SK-N-SH treated with all-trans-retinoic acid at 6 μM for 48 hours (cell line): ENCODE data around the gene FNBP1L.
A peak's percentile ranks its signal among the peaks of the same experiment; 100 is the strongest.

Experiments
- ATAC-seq: fragments of 200-7000 bp; cut with Tn5 transposase; 3 replicates; pipeline ENCODE4 v1.9.1; 2020; ENCODE audit warnings: mild to moderate bottlenecking, moderate library complexity
- BACH2 ChIP-seq: fragments of 250-450 bp; sonication (Bioruptor Pico); IDR thresholded peaks from 2 replicates; pipeline ENCODE4 v1.9.0; 2021; ENCODE audit warnings: mild to moderate bottlenecking, borderline replicate concordance
- CREB5 ChIP-seq: fragments of 250-450 bp; sonication (Bioruptor Pico); IDR thresholded peaks from 2 replicates; pipeline ENCODE4 v1.5.1; 2020; ENCODE audit warnings: low read depth, mild to moderate bottlenecking, moderate library complexity
- CSRNP3 ChIP-seq: fragments of 250-450 bp; sonication (Bioruptor Pico); IDR thresholded peaks from 2 replicates; pipeline ENCODE4 v1.5.1; 2021; ENCODE audit warnings: mild to moderate bottlenecking, moderate library complexity
- ESRRG ChIP-seq: fragments of 250-450 bp; sonication (Bioruptor Pico); IDR thresholded peaks from 2 replicates; pipeline ENCODE4 v1.6.1; 2021; ENCODE audit warnings: mild to moderate bottlenecking
- GLIS3 ChIP-seq: fragments of 250-450 bp; sonication (Bioruptor Pico); IDR thresholded peaks from 2 replicates; pipeline ENCODE4 v1.5.0; 2020; ENCODE audit warnings: mild to moderate bottlenecking, moderate library complexity
- PATZ1 ChIP-seq: fragments of 250-450 bp; sonication (Bioruptor Pico); IDR thresholded peaks from 2 replicates; pipeline ENCODE4 v1.8.0; 2020; ENCODE audit warnings: mild to moderate bottlenecking, moderate library complexity, borderline replicate concordance
- POU6F1 ChIP-seq: fragments of 250-450 bp; sonication (Bioruptor Pico); IDR thresholded peaks from 2 replicates; pipeline ENCODE4 v1.8.0; 2021; ENCODE audit warnings: low read depth, mild to moderate bottlenecking, moderate library complexity, borderline replicate concordance
- PPARA ChIP-seq: fragments of 250-450 bp; sonication (Bioruptor Pico); IDR thresholded peaks from 2 replicates; pipeline ENCODE4 v1.5.0; 2020; ENCODE audit warnings: mild to moderate bottlenecking, borderline replicate concordance
- RARB ChIP-seq: fragments of 250-450 bp; sonication (Bioruptor Pico); IDR thresholded peaks from 2 replicates; pipeline ENCODE4 v1.8.0; 2021; ENCODE audit warnings: mild to moderate bottlenecking, moderate library complexity
- SNAI2 ChIP-seq: fragments of 250-450 bp; sonication (Bioruptor Pico); IDR thresholded peaks from 2 replicates; pipeline ENCODE4 v1.5.0; 2020; ENCODE audit warnings: mild to moderate bottlenecking, moderate library complexity
- TCF4 ChIP-seq: fragments of 250-450 bp; sonication (Bioruptor Pico); IDR thresholded peaks from 2 replicates; pipeline ENCODE4 v1.8.0; 2021; ENCODE audit warnings: mild to moderate bottlenecking, moderate library complexity, borderline replicate concordance
- TOX ChIP-seq: fragments of 250-450 bp; sonication (Bioruptor Pico); IDR thresholded peaks from 2 replicates; pipeline ENCODE4 v1.8.0; 2021; ENCODE audit warnings: mild to moderate bottlenecking, moderate library complexity, borderline replicate concordance
- TSHZ2 ChIP-seq: fragments of 250-450 bp; sonication (Bioruptor Pico); IDR thresholded peaks from 2 replicates; pipeline ENCODE4 v1.5.0; 2020; ENCODE audit warnings: mild to moderate bottlenecking, moderate library complexity
- ZC3H10 ChIP-seq: fragments of 250-450 bp; sonication (Bioruptor Pico); IDR thresholded peaks from 2 replicates; pipeline ENCODE4 v1.5.1; 2021; ENCODE audit warnings: mild to moderate bottlenecking, moderate library complexity
- ZFP3 ChIP-seq: fragments of 250-450 bp; sonication (Bioruptor Pico); IDR thresholded peaks from 2 replicates; pipeline ENCODE4 v1.5.0; 2020; ENCODE audit warnings: mild to moderate bottlenecking, moderate library complexity
- ZFP30 ChIP-seq: fragments of 450-650 bp; formaldehyde crosslinking; IDR thresholded peaks from 2 replicates; pipeline ENCODE4 v1.5.0; 2022; ENCODE audit warnings: mild to moderate bottlenecking, moderate library complexity
- ZNF70 ChIP-seq: fragments of 450-650 bp; formaldehyde crosslinking; IDR thresholded peaks from 2 replicates; pipeline ENCODE4 v1.5.0; 2020; ENCODE audit warnings: mild to moderate bottlenecking, moderate library complexity
- ZNF8 ChIP-seq: fragments of 450-650 bp; formaldehyde crosslinking; IDR thresholded peaks from 2 replicates; pipeline ENCODE4 v1.5.0; 2020; ENCODE audit warnings: mild to moderate bottlenecking, moderate library complexity

The FNBP1L gene

GRCh38 chr1:93559695-93560094, 111.8 kb downstream of the FNBP1L start:
- no peak for ATAC-seq
- no peak for TF ChIP-seq BACH2
- TF ChIP-seq ZC3H10: no peak
- no peak for TF ChIP-seq POU6F1
- TF ChIP-seq ESRRG (CRISPR knock-in tag): no peak
- TF ChIP-seq ZFP3 (CRISPR knock-in tag): no peak
- no peak for TF ChIP-seq CSRNP3 (CRISPR knock-in tag)

DNA sequence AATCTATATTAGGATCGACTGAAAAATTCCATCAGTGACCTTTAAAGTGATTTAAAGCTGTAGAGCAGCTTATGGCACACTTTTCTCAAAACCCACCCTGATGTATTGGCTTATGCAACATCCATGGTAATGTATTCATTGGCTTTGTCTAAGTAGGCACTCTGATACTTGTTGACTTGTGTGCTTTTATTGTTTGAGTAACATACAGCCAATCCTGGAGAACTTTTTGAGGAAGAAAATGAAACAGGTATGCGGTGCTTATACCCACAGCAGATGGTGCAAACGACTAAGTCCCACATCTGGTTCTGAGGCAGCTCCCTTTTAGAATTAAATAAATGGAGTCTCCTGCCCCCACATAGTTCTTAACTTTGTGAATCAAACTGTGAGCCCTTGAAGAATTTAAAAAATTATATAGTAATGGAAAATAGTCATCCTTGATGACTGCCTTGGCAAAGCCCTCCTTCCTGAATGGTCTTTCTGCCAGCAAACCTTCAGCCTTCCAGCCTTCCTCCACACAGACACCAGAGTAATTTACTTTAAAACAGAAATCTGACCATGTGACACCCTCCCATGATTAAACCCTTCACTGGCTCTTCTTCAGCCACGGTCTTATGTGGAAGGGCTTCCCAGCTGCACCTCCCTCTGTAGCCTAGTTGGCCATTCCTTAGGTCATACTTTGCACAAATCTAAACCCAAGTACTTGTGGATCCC, 117.7 kb downstream of the FNBP1L start:
- peak; percentile 13; the same call in 2 of the 3 replicates for ATAC-seq
- TF ChIP-seq TOX (CRISPR knock-in tag) (no peak), ZNF8 (no peak), ZFP3 (CRISPR knock-in tag) (no peak), PATZ1 (CRISPR knock-in tag) (no peak), TSHZ2 (CRISPR knock-in tag) (no peak), SNAI2 (no peak)

DNA sequence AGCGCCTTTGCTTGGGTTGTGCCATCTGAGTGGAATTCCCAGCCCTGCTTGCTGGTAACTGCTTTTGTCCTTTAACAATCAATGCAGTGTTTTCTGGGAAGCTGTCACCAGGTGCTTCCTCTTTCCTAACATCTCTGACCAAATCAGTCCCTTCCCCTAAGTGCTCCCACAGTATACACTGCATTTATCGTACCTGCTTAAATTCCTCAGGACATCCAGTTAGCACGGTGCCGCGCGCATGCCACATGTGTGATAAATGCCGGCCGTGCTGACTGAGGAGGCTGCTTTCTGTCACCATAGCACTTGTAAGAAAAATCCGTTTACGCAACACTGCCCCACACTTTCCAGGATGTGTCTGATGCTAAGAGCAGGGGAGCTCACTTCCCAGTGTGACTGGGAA, 118.3 kb downstream of the FNBP1L start:
- TF ChIP-seq ZFP30 (CRISPR knock-in tag) (no peak), BACH2 (no peak), PPARA (CRISPR knock-in tag) (no peak), TCF4 (CRISPR knock-in tag) (no peak)
- no peak for ATAC-seq

- ATAC-seq: peak; percentile 90
- TF ChIP-seq ZFP30 (CRISPR knock-in tag) (no peak), ZFP3 (CRISPR knock-in tag) (peak; percentile 35; the same call in 1 of the 2 replicates), GLIS3 (CRISPR knock-in tag) (no peak), TOX (CRISPR knock-in tag) (no peak)
- TF ChIP-seq, all 23 proteins: peak for 1
Observed at GRCh38 chr1:93567255-93567918, 119.5 kb downstream of the FNBP1L start.

DNA sequence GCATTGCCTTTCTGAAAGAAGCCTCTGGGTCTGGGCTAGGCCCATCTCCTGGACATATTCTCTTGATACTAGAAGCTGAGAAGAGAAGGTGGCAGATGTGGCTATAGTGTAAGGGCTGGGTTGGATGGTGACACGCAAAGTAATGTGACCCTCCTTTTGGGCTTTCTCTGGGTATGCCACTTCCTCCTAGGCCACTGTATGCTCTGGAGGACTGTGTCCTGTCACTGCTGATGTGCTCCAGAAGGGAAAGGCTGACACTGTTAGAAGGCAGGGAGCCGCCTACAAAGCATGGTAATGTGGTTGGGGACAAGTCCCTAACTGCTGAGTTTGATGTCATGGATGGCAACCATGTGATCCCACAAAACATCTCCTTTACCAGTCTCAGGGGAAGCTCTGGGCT, 121.6 kb downstream of the FNBP1L start:
- no peak for ATAC-seq
- TF ChIP-seq RARB (CRISPR knock-in tag) (no peak), TOX (CRISPR knock-in tag) (no peak), ZFP3 (CRISPR knock-in tag) (no peak), PATZ1 (CRISPR knock-in tag) (no peak), ZNF70 (no peak), BACH2 (no peak), CREB5 (CRISPR knock-in tag) (no peak), CSRNP3 (CRISPR knock-in tag) (no peak)
